ENCODE results near the gene SMIM45.
A peak's percentile ranks its signal among the peaks of the same experiment; 100 is the strongest.

The SMIM45 gene

GRCh38 chr22:41923595-41924276 lies 28.2 kb upstream of the SMIM45 start:
- DNase-seq (no peak), ATAC-seq (no peak)
- Histone ChIP-seq H4K20me1 (ENCODE audit: low read length) (no peaks in the 10 kb centered on the region), H3K9me2 (replicated peaks; ENCODE audit: low read length) (no peaks in the 10 kb centered on the region), H3K27ac (ENCODE audit: low read length) (no peak overlapping the region), H3K9ac (ENCODE audit: low read length) (no peak overlapping the region), H3K4me1 (ENCODE audit: insufficient read depth, low read length) (no peaks in the 10 kb centered on the region), H3K79me2 (ENCODE audit: low read length) (no peaks in the 10 kb centered on the region), H3K36me3 (ENCODE audit: low read depth, low read length) (no peaks in the 10 kb centered on the region), H3K4me2 (ENCODE audit: low read length) (no peak overlapping the region), H3K4me3 (ENCODE audit: low read length) (no peak overlapping the region), H2AFZ (ENCODE audit: low read length) (no peak overlapping the region), H3K27me3 (ENCODE audit: low read length) (no peaks in the 10 kb centered on the region), H3K9me3 (ENCODE audit: low read length) (no peaks in the 10 kb centered on the region), H3F3A (ENCODE audit: low read length, unreplicated experiment) (no peaks in the 10 kb centered on the region)
- no TSS peak for BruUV-seq (replicated peaks)
- intact Hi-C loops (cut with micrococcal nuclease): no loop called here
- TF ChIP-seq EZH2phosphoT487 (IDR thresholded peaks at IDR 0.05; ENCODE audit: borderline replicate concordance, low read length): no peak
- no peak for TF ChIP-seq EZH2 (IDR thresholded peaks at IDR 0.05; ENCODE audit: low read length, unreplicated experiment)
- TF ChIP-seq CTCF (conservative IDR thresholded peaks at IDR 0.05; ENCODE audit: low read depth, low read length): no peak
- CTCF ChIA-PET: no interaction called here
- POLR2A ChIA-PET (ENCODE audit: unreplicated experiment): interaction anchor here (0.5 kb wide), 1 partner anchor 16 kb away, joined by 3 read pairs; no protein-coding TSS in a partner anchor

GRCh38 chr22:41925783-41926460 lies 26.0 kb upstream of the SMIM45 start:
- Histone ChIP-seq H3K27ac (ENCODE audit: low read length) (no peak overlapping the region), H3K4me1 (ENCODE audit: insufficient read depth, low read length) (no peaks in the 10 kb centered on the region), H3K9me3 (ENCODE audit: low read length) (no peaks in the 10 kb centered on the region), H3K79me2 (ENCODE audit: low read length) (no peaks in the 10 kb centered on the region), H3K4me2 (ENCODE audit: low read length) (peak overlapping the region; percentile 73), H3K9ac (ENCODE audit: low read length) (no peak overlapping the region), H2AFZ (ENCODE audit: low read length) (0 out of 2 replicates have a peak overlapping the region, but pooled peaks have one; percentile 26), H4K20me1 (ENCODE audit: low read length) (no peaks in the 10 kb centered on the region), H3F3A (ENCODE audit: low read length, unreplicated experiment) (no peaks in the 10 kb centered on the region), H3K9me2 (replicated peaks; ENCODE audit: low read length) (no peaks in the 10 kb centered on the region), H3K27me3 (ENCODE audit: low read length) (no peaks in the 10 kb centered on the region), H3K4me3 (ENCODE audit: low read length) (peak overlapping the region; percentile 42; the same call in 1 of the 2 replicates), H3K36me3 (ENCODE audit: low read depth, low read length) (no peaks in the 10 kb centered on the region)
- peak; percentile 71 for ATAC-seq
- ChIA-PET POLR2A (ENCODE audit: unreplicated experiment) (no interaction called here), CTCF (interaction anchor here (0.8 to 1.0 kb wide), 4 partner anchors 15 to 229 kb away, joined by 3 to 6 read pairs (median 4); no protein-coding TSS in a partner anchor)
- BruUV-seq (replicated peaks): no TSS peak
- TF ChIP-seq EZH2 (IDR thresholded peaks at IDR 0.05; ENCODE audit: low read length, unreplicated experiment): no peak
- TF ChIP-seq EZH2phosphoT487 (IDR thresholded peaks at IDR 0.05; ENCODE audit: borderline replicate concordance, low read length): no peak
- TF ChIP-seq CTCF (conservative IDR thresholded peaks at IDR 0.05; ENCODE audit: low read depth, low read length): peak; percentile 62
- DNase-seq: peak; percentile 62
- intact Hi-C loops (cut with micrococcal nuclease): no loop called here

GRCh38 chr22:41927813-41928212 lies 24.1 kb upstream of the SMIM45 start:
- CTCF ChIA-PET: no interaction called here
- intact Hi-C loops (cut with micrococcal nuclease): no loop called here
- no peaks in the 10 kb centered on the region for H3F3A ChIP-seq (ENCODE audit: low read length, unreplicated experiment)
- no TSS peak for BruUV-seq (replicated peaks)
- no peaks in the 10 kb centered on the region for H3K79me2 ChIP-seq (ENCODE audit: low read length)
- no peaks in the 10 kb centered on the region for H3K4me1 ChIP-seq (ENCODE audit: insufficient read depth, low read length)
- H3K9me2 ChIP-seq (replicated peaks; ENCODE audit: low read length): no peaks in the 10 kb centered on the region
- DNase-seq (no peak), ATAC-seq (no peak)
- H2AFZ ChIP-seq (ENCODE audit: low read length): no peak overlapping the region
- no peak overlapping the region for H3K27ac ChIP-seq (ENCODE audit: low read length)
- no peaks in the 10 kb centered on the region for H4K20me1 ChIP-seq (ENCODE audit: low read length)
- no peak overlapping the region for H3K4me2 ChIP-seq (ENCODE audit: low read length)
- H3K27me3 ChIP-seq (ENCODE audit: low read length): no peaks in the 10 kb centered on the region
- no peak overlapping the region for H3K9ac ChIP-seq (ENCODE audit: low read length)
- H3K4me3 ChIP-seq (ENCODE audit: low read length): no peak overlapping the region
- no peaks in the 10 kb centered on the region for H3K9me3 ChIP-seq (ENCODE audit: low read length)
- TF ChIP-seq EZH2 (IDR thresholded peaks at IDR 0.05; ENCODE audit: low read length, unreplicated experiment) (no peak), CTCF (conservative IDR thresholded peaks at IDR 0.05; ENCODE audit: low read depth, low read length) (no peak), EZH2phosphoT487 (IDR thresholded peaks at IDR 0.05; ENCODE audit: borderline replicate concordance, low read length) (no peak)
- H3K36me3 ChIP-seq (ENCODE audit: low read depth, low read length): no peaks in the 10 kb centered on the region
- POLR2A ChIA-PET (ENCODE audit: unreplicated experiment): no interaction called here

Data from PC-3 (cell line).